Motor neuron (in vitro differentiated cells): ENCODE data around the gene BPIFB3. TPM values are rescaled to one million over a fixed set of nuclear protein-coding genes. Genes with fewer than 3 reads are reported as not detected.

Experiments
- ATAC-seq, 8 experiments: fragments of 200-7000 bp; cut with Tn5 transposase; replicated peaks in 6 of 8; 2 replicates each; pipeline ENCODE4 v1.8.0; 2021; ENCODE audit warnings: mild to moderate bottlenecking in 8 of 8, moderate library complexity in 8 of 8
- H3K27ac ChIP-seq, 2 donors: fragments of 250-450 bp; sonication (Bioruptor Pico); 2 replicates each; pipeline ENCODE4 v1.9.0; 2021; ENCODE audit warnings: antibody characterized with exemption in 2 of 2, mild to moderate bottlenecking in 2 of 2, moderate library complexity in 1 of 2
- H3K4me1 ChIP-seq, 2 donors: fragments of 250-450 bp; sonication (Bioruptor Pico); replicated peaks in 1 of 2; 2 replicates each; pipeline ENCODE4 v1.6.1; 2021; ENCODE audit warnings: antibody characterized with exemption in 2 of 2, mild to moderate bottlenecking in 2 of 2, moderate library complexity in 1 of 2
- H3K4me3 ChIP-seq, 5 donors: fragments of 250-450 bp; sonication (Bioruptor Pico); 2 replicates each; pipeline ENCODE4 v1.9.0; 2021; ENCODE audit warnings: antibody characterized with exemption in 5 of 5, mild to moderate bottlenecking in 5 of 5, moderate library complexity in 4 of 5
- WGBS, 10 experiments: fragments of 450-650 bp; shearing (Covaris generic); methylation state at CpG; one replicate each; pipeline ENCODE4 v1.0.0; 2022; 5-methylcytosine and 5-hydroxymethylcytosine counted together
- in situ Hi-C, 9 experiments: fragments of 400-800 bp; cut with MboI; loops; one replicate each; pipeline ENCODE4 v1.15.0; 2021; ENCODE audit warnings: low sequenced_read_pairs in 9 of 9, low pct_unique_long_range_greater_than_20kb in 2 of 9; ENCODE audit not compliant: unreplicated experiment in 9 of 9
- total RNA-seq, 8 experiments: library from RNA; unstranded; fragments of 300-600 nt; gene quantifications; 2 replicates each; pipeline versions ENCODE4 v1.2.3 to v1.2.4, GENCODE V29; 2022

BPIFB3 gene
- total RNA-seq, 8 experiments from 2014 or later: not detected

GRCh38 chr20:33064572-33065287 is 11.0 kb downstream of the BPIFB3 start:
- ATAC-seq: no peak
- no peak overlapping the region for H3K4me3 ChIP-seq
- in situ Hi-C loops: loop anchor here in 1 of 9 experiments (25.0 kb wide), 1 partner anchor 152 kb away; no protein-coding TSS in a partner anchor
- 40 to 100% (median 94%) methylated on average over 2 to 6 of the region's 11 CpGs; no CpG with 5 or more reads in 6 of the 10 experiments for WGBS, 10 experiments
- no peak overlapping the region for H3K27ac ChIP-seq
- H3K4me1 ChIP-seq: peaks cover 9% of the 10 kb centered on the region in 2 donors

GRCh38 chr20:33065785-33066184 is 12.1 kb downstream of the BPIFB3 start:
- peak in 3 of 8 experiments; percentile 22 to 90 (median 66) for ATAC-seq

GRCh38 chr20:33067806-33068205 is 14.1 kb downstream of the BPIFB3 start:
- no peak for ATAC-seq
- no peak overlapping the region for H3K4me3 ChIP-seq
- in situ Hi-C loops: loop anchor here in 1 of 9 experiments (25.0 kb wide), 1 partner anchor 156 kb away; no protein-coding TSS in a partner anchor
- H3K27ac ChIP-seq: no peak overlapping the region
- 0 to 100% (median 41%) methylated on average over 1 of the region's 3 CpGs; no CpG with 5 or more reads in 4 of the 10 experiments for WGBS, 10 experiments
- H3K4me1 ChIP-seq: peaks cover 2% of the 10 kb centered on the region in 2 donors

More at GRCh38 chr20:33065785-33066184, 12.1 kb downstream of the BPIFB3 start:
- in situ Hi-C loops: loop anchor here in 1 of 9 experiments (25.0 kb wide), 1 partner anchor 153 kb away; no protein-coding TSS in a partner anchor
- Histone ChIP-seq H3K4me1 (peaks cover 9% of the 10 kb centered on the region in 2 donors), H3K4me3 (no peak overlapping the region), H3K27ac (no peak overlapping the region)
- 0 to 93% (median 67%) methylated on average over 1 to 6 of the region's 9 CpGs; no CpG with 5 or more reads in 6 of the 10 experiments for WGBS, 10 experiments

- H3K27ac ChIP-seq: no peak overlapping the region
- in situ Hi-C loops: loop anchor here in 1 of 9 experiments (25.0 kb wide), 1 partner anchor 156 kb away; no protein-coding TSS in a partner anchor
- H3K4me3 ChIP-seq: no peak overlapping the region
- 0 to 100% (median 68%) methylated on average over 1 to 5 of the region's 12 CpGs; no CpG with 5 or more reads in 2 of the 10 experiments for WGBS, 10 experiments
- no peaks in the 10 kb centered on the region for H3K4me1 ChIP-seq
- ATAC-seq: no peak
Measured at GRCh38 chr20:33068251-33068939, 14.7 kb downstream of the BPIFB3 start.

GRCh38 chr20:33069673-33070072 is 16.0 kb downstream of the BPIFB3 start:
- Histone ChIP-seq H3K4me1 (no peaks in the 10 kb centered on the region), H3K27ac (no peak overlapping the region), H3K4me3 (no peak overlapping the region)
- no peak for ATAC-seq
- 0 to 100% (median 36%) methylated on average over 1 to 7 of the region's 9 CpGs; no CpG with 5 or more reads in 4 of the 10 experiments for WGBS, 10 experiments
- in situ Hi-C loops: loop anchor here in 1 of 9 experiments (25.0 kb wide), 1 partner anchor 157 kb away; no protein-coding TSS in a partner anchor

- no peak overlapping the region for H3K4me3 ChIP-seq
- H3K27ac ChIP-seq: no peak overlapping the region
- ATAC-seq: no peak
- no peaks in the 10 kb centered on the region for H3K4me1 ChIP-seq
- WGBS, 10 experiments: 39 to 100% (median 79%) methylated on average over 2 to 8 of the region's 19 CpGs; no CpG with 5 or more reads in 3 of the 10 experiments
- in situ Hi-C loops: loop anchor here in 1 of 9 experiments (25.0 kb wide), 1 partner anchor 158 kb away; no protein-coding TSS in a partner anchor
Measured at GRCh38 chr20:33070111-33071053, 16.7 kb downstream of the BPIFB3 start.

GRCh38 chr20:33071198-33071597 is 17.5 kb downstream of the BPIFB3 start:
- Histone ChIP-seq H3K4me3 (no peak overlapping the region), H3K4me1 (no peaks in the 10 kb centered on the region)
- WGBS, 10 experiments: 0 to 82% methylated on average over 1 to 4 of the region's 5 CpGs; no CpG with 5 or more reads in 8 of the 10 experiments

GRCh38 chr20:33072362-33072761 is 18.7 kb downstream of the BPIFB3 start:
- Histone ChIP-seq H3K4me1 (no peaks in the 10 kb centered on the region), H3K27ac (no peak overlapping the region), H3K4me3 (no peak overlapping the region)
- WGBS, 10 experiments: 6 to 100% (median 65%) methylated on average over 1 to 3 of the region's 4 CpGs; no CpG with 5 or more reads in 4 of the 10 experiments
- in situ Hi-C loops: loop anchor here in 1 of 9 experiments (25.0 kb wide), 1 partner anchor 160 kb away; no protein-coding TSS in a partner anchor
- ATAC-seq: no peak

More at GRCh38 chr20:33071198-33071597, 17.5 kb downstream of the BPIFB3 start:
- ATAC-seq: no peak
- H3K27ac ChIP-seq: no peak overlapping the region
- in situ Hi-C loops: loop anchor here in 1 of 9 experiments (25.0 kb wide), 1 partner anchor 159 kb away; no protein-coding TSS in a partner anchor

GRCh38 chr20:33072813-33073212 is 19.1 kb downstream of the BPIFB3 start:
- Histone ChIP-seq H3K27ac (no peak overlapping the region), H3K4me3 (no peak overlapping the region), H3K4me1 (no peaks in the 10 kb centered on the region)
- in situ Hi-C loops: loop anchor here in 1 of 9 experiments (25.0 kb wide), 1 partner anchor 161 kb away; no protein-coding TSS in a partner anchor
- no peak for ATAC-seq
- WGBS, 10 experiments: 20 to 100% (median 80%) methylated on average over 1 to 2 of the region's 2 CpGs; no CpG with 5 or more reads in 5 of the 10 experiments

- in situ Hi-C loops: loop anchor here in 1 of 9 experiments (25.0 kb wide), 1 partner anchor 162 kb away; no protein-coding TSS in a partner anchor
- Histone ChIP-seq H3K4me3 (no peak overlapping the region), H3K27ac (no peak overlapping the region), H3K4me1 (no peaks in the 10 kb centered on the region)
- ATAC-seq: no peak
- WGBS, 10 experiments: 7 to 73% (median 29%) methylated on average over 1 to 2 of the region's 2 CpGs; no CpG with 5 or more reads in 3 of the 10 experiments
Measured at GRCh38 chr20:33074675-33075074, 21.0 kb downstream of the BPIFB3 start.

- Histone ChIP-seq H3K4me3 (no peak overlapping the region), H3K27ac (no peak overlapping the region), H3K4me1 (no peaks in the 10 kb centered on the region)
- no peak for ATAC-seq
- WGBS, 10 experiments: 0 to 70% (median 57%) methylated on average over 1 to 4 of the region's 6 CpGs; no CpG with 5 or more reads in 5 of the 10 experiments
- in situ Hi-C loops: no loop called here
Measured at GRCh38 chr20:33075281-33075680, 21.6 kb downstream of the BPIFB3 start.
